Epithelial cell of alveolus of lung (primary cell): ENCODE data around the gene TMEM161A. TPM values are rescaled to one million over a fixed set of nuclear protein-coding genes. Genes with fewer than 3 reads are reported as not detected.

Experiments used
- total RNA-seq: library from RNA; depleted of rRNA; stranded (reverse); fragments of >200 nt; gene quantifications from 2 replicates; pipeline ENCODE4 v1.2.1, GENCODE V29; 2015

The TMEM161A gene
- 39.6 and 51.0 TPM in 2 replicates for total RNA-seq

DNA sequence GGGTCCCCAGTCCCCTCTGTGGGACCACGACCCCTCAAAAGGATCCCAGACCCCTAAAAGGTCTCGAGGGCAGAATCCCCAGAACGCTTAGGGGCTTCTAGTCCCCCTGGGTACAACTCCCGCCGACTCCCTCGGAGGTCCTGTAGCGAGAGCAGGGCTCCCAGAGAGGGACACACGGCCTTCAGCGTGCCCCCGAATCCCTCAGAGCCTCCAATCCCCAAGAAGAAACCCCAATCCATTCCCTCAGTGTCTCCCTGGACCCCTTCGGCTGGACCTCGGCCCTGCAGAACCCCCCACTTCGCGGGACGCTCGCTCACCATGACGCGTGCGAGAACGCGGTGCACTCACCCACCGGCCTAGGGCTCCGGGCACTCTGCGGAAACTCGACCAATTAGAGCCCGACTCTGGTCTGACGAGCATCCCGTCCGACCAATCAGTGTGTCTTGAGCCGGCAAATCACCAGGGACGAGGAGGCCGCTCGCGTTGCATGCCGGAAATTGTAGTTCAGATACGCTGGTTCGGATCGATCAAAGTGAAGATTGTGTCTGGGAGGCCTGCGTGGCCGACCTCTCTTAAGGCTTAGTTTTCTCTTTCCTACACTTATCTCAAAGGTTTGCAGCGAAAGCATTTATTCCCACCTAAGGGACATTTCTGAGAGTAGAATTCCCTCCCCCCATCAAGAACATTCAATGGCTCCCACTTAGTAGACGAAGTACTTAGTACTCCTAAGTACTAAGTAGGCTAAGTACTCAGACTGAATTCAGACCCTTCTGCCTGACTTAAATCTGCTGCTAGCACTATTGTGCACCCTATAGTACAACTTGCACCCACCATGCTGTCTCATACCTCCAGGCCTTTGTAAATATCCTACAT is at the start of gene TMEM161A:
Gene TMEM161A, minus strand, starts transcription at position 370 of the 873 bp plus-strand sequence. Its CDS starts 50 bp downstream, at position 320.

DNA sequence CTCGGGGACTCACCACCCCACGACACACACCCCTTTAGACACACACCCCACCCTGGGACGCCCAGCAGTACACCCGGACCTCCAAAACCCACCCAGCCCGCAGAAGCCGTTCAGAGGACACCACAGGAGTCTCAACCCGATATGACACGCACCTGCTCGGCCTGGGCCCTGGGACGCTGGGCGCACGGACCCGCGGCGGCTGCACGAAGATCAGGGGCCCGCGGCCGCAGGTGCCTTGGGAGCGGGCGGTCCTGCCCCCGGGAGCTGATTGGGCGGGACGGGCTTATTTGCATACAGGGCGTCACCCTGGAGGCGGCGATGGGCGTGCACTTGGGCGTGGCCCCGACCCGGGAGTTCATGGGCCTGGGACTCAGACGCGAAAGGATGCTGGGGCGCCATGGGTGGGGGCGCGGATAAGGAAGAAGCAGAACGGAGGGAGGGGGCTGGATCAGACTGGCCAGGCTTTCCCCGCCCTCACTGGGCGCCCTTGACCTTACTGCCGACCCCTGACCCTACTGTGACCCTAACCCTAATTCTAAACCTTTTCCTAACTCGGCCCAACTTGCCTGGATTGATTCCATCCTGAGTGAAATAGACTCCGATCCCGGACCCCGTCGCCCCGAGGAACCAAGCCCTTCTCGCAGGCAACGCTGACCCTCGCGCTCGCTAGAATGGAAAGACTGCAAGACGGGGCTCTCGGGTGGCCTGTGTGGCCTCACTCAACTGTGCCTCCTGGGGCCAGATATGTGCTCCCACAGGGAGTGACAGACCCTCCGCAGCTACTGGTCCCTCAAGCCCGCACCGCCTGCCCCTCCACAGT is 32.0 kb upstream of the TMEM161A start, which contains the start of gene MEF2B:
Gene MEF2B, minus strand, starts transcription at position 211 of the 820 bp plus-strand sequence. CDS start 19,528 bp downstream, outside the sequence.

Other genes starting within 250 kb of the TMEM161A start
- 1.0 and 1.2 TPM in 2 replicates for gene CERS1, start 242.3 kb downstream of the TMEM161A start, total RNA-seq
- 338 and 384 TPM in 2 replicates for gene COPE, start 219.1 kb downstream of the TMEM161A start, total RNA-seq
- gene DDX49, start 218.8 kb downstream of the TMEM161A start, total RNA-seq = 57.7 and 67.2 TPM in 2 replicates
- 68.7 and 76.3 TPM in 2 replicates for gene HOMER3, start 197.3 kb downstream of the TMEM161A start, total RNA-seq
- gene SUGP2, start 105.0 kb downstream of the TMEM161A start, total RNA-seq = 20.0 and 36.6 TPM in 2 replicates
- 23.6 and 37.8 TPM in 2 replicates for gene ARMC6, start 104.9 kb downstream of the TMEM161A start, total RNA-seq
- gene SLC25A42, start 74.5 kb downstream of the TMEM161A start, total RNA-seq = 4.3 and 11.2 TPM in 2 replicates
- 0.48 TPM in 1 of 2 replicates, not detected in the other for gene MEF2B, start 31.8 kb upstream of the TMEM161A start, total RNA-seq
- gene BORCS8, start 53.7 kb upstream of the TMEM161A start, total RNA-seq = 14.1 and 21.1 TPM in 2 replicates
- 95.0 and 98.1 TPM in 2 replicates for gene RFXANK, start 53.8 kb upstream of the TMEM161A start, total RNA-seq
- gene NR2C2AP, start 64.9 kb upstream of the TMEM161A start, total RNA-seq = 4.2 and 12.0 TPM in 2 replicates
- 0.08 TPM in 1 of 2 replicates, not detected in the other for gene NCAN, start 73.5 kb upstream of the TMEM161A start, total RNA-seq
- gene TM6SF2, start 134.8 kb upstream of the TMEM161A start, total RNA-seq = 0.39 and 1.4 TPM in 2 replicates
- gene SUGP1, start 182.0 kb upstream of the TMEM161A start, total RNA-seq = 30.8 and 67.1 TPM in 2 replicates
- gene MAU2, start 182.4 kb upstream of the TMEM161A start, total RNA-seq = 19.9 and 45.3 TPM in 2 replicates